ENCODE results near the gene DSP. TPM values are rescaled to one million over a fixed set of nuclear protein-coding genes. Genes with fewer than 3 reads are reported as not detected.

DSP gene
- polyA plus RNA-seq, 1 donor from 2014 or later, result 0.05 TPM

DNA sequence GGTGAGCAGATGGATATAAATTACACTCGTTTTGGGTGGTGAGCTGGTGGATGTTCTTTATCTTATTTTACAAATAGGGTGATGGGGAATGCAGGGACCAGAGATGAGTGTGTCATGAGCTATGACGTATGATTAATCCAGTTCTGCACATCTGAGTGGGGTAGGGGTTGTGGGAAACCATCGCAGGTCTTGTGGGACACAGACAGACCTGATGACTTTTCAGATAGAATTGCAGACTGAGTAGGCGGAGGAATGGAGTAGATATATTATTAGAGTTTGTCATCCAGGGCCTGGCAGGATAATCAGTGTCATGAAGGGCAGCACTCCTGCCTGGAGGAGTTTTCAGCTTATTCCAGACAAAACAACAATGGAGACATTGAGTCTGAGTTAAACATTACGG, 12.9 kb upstream of the DSP start:
- Histone ChIP-seq H3K9me2 (ENCODE audit: insufficient read depth, low read length) (no peaks in the 10 kb centered on the region), H4K20me1 (ENCODE audit: insufficient read depth) (no peaks in the 10 kb centered on the region), H3K4me2 (ENCODE audit: low read length) (no peak overlapping the region), H2AFZ (ENCODE audit: low read depth, low read length) (no peak overlapping the region), H3K79me2 (replicated peaks; ENCODE audit: insufficient read depth, low read length) (no peaks in the 10 kb centered on the region), H3K4me3 (ENCODE audit: low read length) (no peak overlapping the region), H3K36me3 (ENCODE audit: insufficient read depth, low read length) (no peaks in the 10 kb centered on the region), H3K9ac (ENCODE audit: low read length) (no peak overlapping the region), H3K27me3 (ENCODE audit: insufficient read depth, low read depth, low read length) (no peaks in the 10 kb centered on the region), H3F3A (ENCODE audit: insufficient read depth, low read length, poor library complexity, severe bottlenecking) (no peaks in the 10 kb centered on the region), H3K27ac (ENCODE audit: low read length) (no peak overlapping the region), H3K9me3 (ENCODE audit: low read length) (no peaks in the 10 kb centered on the region)
- TF ChIP-seq EZH2 (IDR thresholded peaks at IDR 0.05; ENCODE audit: borderline replicate concordance, insufficient read depth, low read length, poor library complexity, severe bottlenecking) (no peak), POLR2AphosphoS5 (IDR thresholded peaks at IDR 0.05) (no peak), RAD21 (conservative IDR thresholded peaks at IDR 0.05) (no peak), MXI1 (conservative IDR thresholded peaks at IDR 0.05; ENCODE audit: poor library complexity, severe bottlenecking) (no peak), SMC3 (conservative IDR thresholded peaks at IDR 0.05; ENCODE audit: poor library complexity) (no peak), REST (IDR thresholded peaks at IDR 0.05; ENCODE audit: borderline replicate concordance) (no peak), TAF1 (IDR thresholded peaks at IDR 0.05; ENCODE audit: low read depth) (no peak), EP300 (conservative IDR thresholded peaks at IDR 0.05; ENCODE audit: poor library complexity, severe bottlenecking) (no peak)
- TF ChIP-seq, protein P1, sequence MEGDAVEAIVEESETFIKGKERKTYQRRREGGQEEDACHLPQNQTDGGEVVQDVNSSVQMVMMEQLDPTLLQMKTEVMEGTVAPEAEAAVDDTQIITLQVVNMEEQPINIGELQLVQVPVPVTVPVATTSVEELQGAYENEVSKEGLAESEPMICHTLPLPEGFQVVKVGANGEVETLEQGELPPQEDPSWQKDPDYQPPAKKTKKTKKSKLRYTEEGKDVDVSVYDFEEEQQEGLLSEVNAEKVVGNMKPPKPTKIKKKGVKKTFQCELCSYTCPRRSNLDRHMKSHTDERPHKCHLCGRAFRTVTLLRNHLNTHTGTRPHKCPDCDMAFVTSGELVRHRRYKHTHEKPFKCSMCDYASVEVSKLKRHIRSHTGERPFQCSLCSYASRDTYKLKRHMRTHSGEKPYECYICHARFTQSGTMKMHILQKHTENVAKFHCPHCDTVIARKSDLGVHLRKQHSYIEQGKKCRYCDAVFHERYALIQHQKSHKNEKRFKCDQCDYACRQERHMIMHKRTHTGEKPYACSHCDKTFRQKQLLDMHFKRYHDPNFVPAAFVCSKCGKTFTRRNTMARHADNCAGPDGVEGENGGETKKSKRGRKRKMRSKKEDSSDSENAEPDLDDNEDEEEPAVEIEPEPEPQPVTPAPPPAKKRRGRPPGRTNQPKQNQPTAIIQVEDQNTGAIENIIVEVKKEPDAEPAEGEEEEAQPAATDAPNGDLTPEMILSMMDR (IDR thresholded peaks at IDR 0.05; ENCODE audit: poor library complexity, severe bottlenecking), result no peak

- H3F3A ChIP-seq (ENCODE audit: insufficient read depth, low read length, poor library complexity, severe bottlenecking), result no peaks in the 10 kb centered on the region
- no peak overlapping the region for H3K4me2 ChIP-seq (ENCODE audit: low read length)
- no peak overlapping the region for H3K4me3 ChIP-seq (ENCODE audit: low read length)
- no peaks in the 10 kb centered on the region for H3K9me3 ChIP-seq (ENCODE audit: low read length)
- H2AFZ ChIP-seq (ENCODE audit: low read depth, low read length), result no peak overlapping the region
- H3K79me2 ChIP-seq (replicated peaks; ENCODE audit: insufficient read depth, low read length), result no peaks in the 10 kb centered on the region
- no peaks in the 10 kb centered on the region for H3K9me2 ChIP-seq (ENCODE audit: insufficient read depth, low read length)
- no peak for TF ChIP-seq MXI1 (conservative IDR thresholded peaks at IDR 0.05; ENCODE audit: poor library complexity, severe bottlenecking)
- no peak for TF ChIP-seq TAF1 (IDR thresholded peaks at IDR 0.05; ENCODE audit: low read depth)
- TF ChIP-seq POLR2AphosphoS5 (IDR thresholded peaks at IDR 0.05), result no peak
- TF ChIP-seq, protein P1 (IDR thresholded peaks at IDR 0.05; ENCODE audit: poor library complexity, severe bottlenecking), result no peak
- TF ChIP-seq REST (IDR thresholded peaks at IDR 0.05; ENCODE audit: borderline replicate concordance), result no peak
- no peak for TF ChIP-seq RAD21 (conservative IDR thresholded peaks at IDR 0.05)
- TF ChIP-seq EZH2 (IDR thresholded peaks at IDR 0.05; ENCODE audit: borderline replicate concordance, insufficient read depth, low read length, poor library complexity, severe bottlenecking), result no peak
- TF ChIP-seq SMC3 (conservative IDR thresholded peaks at IDR 0.05; ENCODE audit: poor library complexity), result no peak
- H3K9ac ChIP-seq (ENCODE audit: low read length), result no peak overlapping the region
- no peak overlapping the region for H3K27ac ChIP-seq (ENCODE audit: low read length)
- H4K20me1 ChIP-seq (ENCODE audit: insufficient read depth), result no peaks in the 10 kb centered on the region
- H3K27me3 ChIP-seq (ENCODE audit: insufficient read depth, low read depth, low read length), result no peaks in the 10 kb centered on the region
- H3K36me3 ChIP-seq (ENCODE audit: insufficient read depth, low read length), result no peaks in the 10 kb centered on the region
Measured at GRCh38 chr6:7529141-7529540, 12.3 kb upstream of the DSP start.

Data from neural cell (in vitro differentiated cells).